ENCODE results near the gene AMOTL1. TPM values are rescaled to one million over a fixed set of nuclear protein-coding genes. Genes with fewer than 3 reads are reported as not detected.

AMOTL1 gene
- total and polyA plus RNA-seq, 2 of the 8 experiments (the other 6 are each of a cell fraction or from before 2014, with no cell fraction given): 9.0 to 27.6 TPM

- TF ChIP-seq KDM4A (IDR thresholded peaks at IDR 0.05; ENCODE audit: low read depth, low read length, severe bottlenecking): no peak
- no peak for TF ChIP-seq JUN (IDR thresholded peaks at IDR 0.05; ENCODE audit: low read depth, low read length)
- no peak for TF ChIP-seq SP4 (IDR thresholded peaks at IDR 0.05; ENCODE audit: low read length)
- TF ChIP-seq CHD2 (IDR thresholded peaks at IDR 0.05; ENCODE audit: low read length): no peak
- TF ChIP-seq JUND (IDR thresholded peaks at IDR 0.05; ENCODE audit: low read length): no peak
- no peak for TF ChIP-seq KDM1A (IDR thresholded peaks at IDR 0.05; ENCODE audit: borderline replicate concordance, low read length)
- no peak for TF ChIP-seq HDAC6 (IDR thresholded peaks at IDR 0.05; ENCODE audit: low read depth, low read length)
- H2BK120ac ChIP-seq (replicated peaks; ENCODE audit: low read depth, low read length): no peak overlapping the region
- no peak overlapping the region for H3K4me2 ChIP-seq (ENCODE audit: insufficient read depth in 1 of 2, low read depth in 2 of 2, low read length in 2 of 2)
- no peaks in the 10 kb centered on the region for H3K23me2 ChIP-seq (ENCODE audit: low read depth, low read length)
- ChIA-PET CTCF (ENCODE audit: partially characterized antibody) (no interaction called here), POLR2A (ENCODE audit: partially characterized antibody) (no interaction called here)
- no peaks in the 10 kb centered on the region for H3K79me2 ChIP-seq (ENCODE audit: control insufficient read depth in 1 of 2, insufficient read depth in 2 of 2, low read length in 2 of 2)
- no peaks in the 10 kb centered on the region for H3K79me1 ChIP-seq (ENCODE audit: low read depth, low read length)
- H3K56ac ChIP-seq (replicated peaks; ENCODE audit: insufficient read length, low read depth, low read length): no peak overlapping the region
- no peak overlapping the region for H4K5ac ChIP-seq (ENCODE audit: insufficient read length, low read depth, low read length)
- H3K9ac ChIP-seq (replicated peaks in 1 of 4; ENCODE audit: extremely low read depth in 1 of 4, low read depth in 3 of 4, low read length in 3 of 4): no peak overlapping the region
- no peak overlapping the region for H2BK20ac ChIP-seq (ENCODE audit: low read length)
- FAIRE-seq (no peak), DNase-seq (ENCODE audit: low read depth in 1 of 2, low spot score in 2 of 2) (no peak)
- 92% methylated on average over 8 of the region's 8 CpGs; no CpG with 5 or more reads in 1 of the 2 experiments for WGBS, 2 experiments (ENCODE audit: extremely low coverage in 1 of 2, insufficient coverage in 1 of 2, insufficient read length in 1 of 2, insufficient replicate concordance in 2 of 2, low coverage in 1 of 2, low lambda C conversion rate in 2 of 2, missing lambda C conversion rate in 1 of 2)
- H2BK12ac ChIP-seq (ENCODE audit: low read depth, low read length): no peak overlapping the region
- no peaks in the 10 kb centered on the region for H3K9me3 ChIP-seq (ENCODE audit: insufficient read depth in 2 of 2, low read depth in 1 of 2, low read length in 1 of 2)
- no peak overlapping the region for H4K91ac ChIP-seq (replicated peaks; ENCODE audit: insufficient read length, low read length)
- peaks cover 0 to 2% of the 10 kb centered on the region in 2 experiments for H4K20me1 ChIP-seq (replicated peaks in 1 of 2; ENCODE audit: control insufficient read depth in 1 of 2, insufficient read depth in 2 of 2, low read length in 2 of 2)
- no peak overlapping the region for H3K4ac ChIP-seq (replicated peaks; ENCODE audit: insufficient read length, low read depth, low read length)
- no peak overlapping the region for H2BK5ac ChIP-seq (ENCODE audit: low read depth, low read length)
- no peaks in the 10 kb centered on the region for H3K27me3 ChIP-seq (replicated peaks in 1 of 4; ENCODE audit: control insufficient read depth in 3 of 4, extremely low read depth in 1 of 4, insufficient read depth in 3 of 4, low read length in 3 of 4)
- H3K18ac ChIP-seq (ENCODE audit: extremely low read depth, low read length): no peak overlapping the region
- no peak overlapping the region for H3K23ac ChIP-seq (ENCODE audit: insufficient read length)
- H3K14ac ChIP-seq (ENCODE audit: insufficient read length): no peak overlapping the region
- no peak overlapping the region for H2AK5ac ChIP-seq (ENCODE audit: low read depth, low read length)
- no peak overlapping the region for H4K8ac ChIP-seq (ENCODE audit: extremely low read depth, insufficient read depth, low read length)
- no peak overlapping the region for H2AFZ ChIP-seq (ENCODE audit: low read length)
- H3K4me1 ChIP-seq (replicated peaks in 1 of 4; ENCODE audit: control insufficient read depth in 3 of 4, insufficient read depth in 4 of 4, low read length in 3 of 4): peaks cover 0 to 2% (median 0%) of the 10 kb centered on the region in 4 experiments; a peak in 1 of 7 replicates
- peaks cover 0 to 9% (median 0%) of the 10 kb centered on the region in 4 experiments; a peak in 1 of 8 replicates for H3K36me3 ChIP-seq (ENCODE audit: control insufficient read depth in 2 of 4, insufficient read depth in 4 of 4, low read length in 3 of 4)
- no peak overlapping the region for H3K4me3 ChIP-seq (ENCODE audit: extremely low read depth in 1 of 4, insufficient read depth in 2 of 4, low read depth in 3 of 4, low read length in 4 of 4)
- no peak overlapping the region for H3K27ac ChIP-seq (ENCODE audit: low read depth, low read length)
- no peak overlapping the region for H2BK15ac ChIP-seq (ENCODE audit: low read length)
Observed at GRCh38 chr11:94876222-94876621, 108.1 kb downstream of the AMOTL1 start.
